SK-N-SH (cell line): ENCODE results near the gene MRPL21. TPM values are rescaled to one million over a fixed set of nuclear protein-coding genes. Genes with fewer than 3 reads are reported as not detected.

ENCODE experiments used
- CTCF ChIA-PET: fragments of 300-600, 350-600 bp; formaldehyde crosslinking; extraction: SDS; loops from one replicate; lab custom pipeline; 2021; lab: Yijun Ruan, JAX
- POLR2A ChIA-PET: fragments of 350-600 bp; sonication (Branson Sonifier 250); formaldehyde crosslinking; extraction: SDS; loops from one replicate; lab custom pipeline; 2020; ENCODE audit warnings: antibody characterized with exemption, inconsistent platforms; lab: Yijun Ruan, JAX
- DNase-seq: peaks from one replicate; pipeline ENCODE4 v3.0.0; 2012
- H2AFZ ChIP-seq: fragments of 200-600 bp; sonication (generic); 2 replicates; pipeline ENCODE4 v1.8.1; 2016; ENCODE audit warnings: antibody characterized with exemption, mild to moderate bottlenecking, low read depth
- H3F3A ChIP-seq: fragments of 200-600 bp; sonication (generic); replicated peaks from 2 replicates; pipeline ENCODE3; 2016; ENCODE audit warnings: antibody characterized with exemption, mild to moderate bottlenecking; ENCODE audit not compliant: insufficient read depth
- H3K27ac ChIP-seq, 2 experiments: fragments of 200-500 bp in 1 of 2; fragments of 200-600 bp in 1 of 2; sonication (Bioruptor generic) in 1 of 2; sonication (generic), shearing (Covaris generic) in 1 of 2; 2 replicates each; pipeline versions ENCODE4 v1.5.1 to v1.6.1; 2014 to 2016; ENCODE audit warnings: low read depth in 2 of 2, inconsistent platforms in 1 of 2, low read length in 1 of 2, mild to moderate bottlenecking in 1 of 2, mixed read lengths in 1 of 2
- H3K27me3 ChIP-seq: fragments of 200-600 bp; sonication (generic), shearing (Covaris generic); 2 replicates; pipeline ENCODE4 v1.6.1; 2016; ENCODE audit warnings: mixed run types; ENCODE audit not compliant: insufficient read depth
- H3K36me3 ChIP-seq, 2 experiments: fragments of 200-500 bp in 1 of 2; fragments of 200-600 bp in 1 of 2; sonication (Bioruptor generic) in 1 of 2; sonication (generic) in 1 of 2; replicated peaks in 1 of 2; 2 replicates each; pipeline versions ENCODE3 to v1.5.1; 2014 to 2016; ENCODE audit warnings: low read length in 1 of 2, mild to moderate bottlenecking in 1 of 2; ENCODE audit not compliant: insufficient read depth in 2 of 2, control insufficient read depth in 1 of 2
- H3K4me1 ChIP-seq, 2 experiments: fragments of 200-500 bp in 1 of 2; fragments of 200-600 bp in 1 of 2; sonication (Bioruptor generic) in 1 of 2; sonication (generic), shearing (Covaris generic) in 1 of 2; 2 replicates each; pipeline versions ENCODE4 v1.5.1 to v1.6.1; 2014 to 2016; ENCODE audit warnings: low read depth in 1 of 2, low read length in 1 of 2, mixed run types in 1 of 2; ENCODE audit not compliant: insufficient read depth in 2 of 2, control insufficient read depth in 1 of 2
- H3K4me2 ChIP-seq: fragments of 200-600 bp; sonication (generic), shearing (Covaris generic); 2 replicates; pipeline ENCODE4 v1.6.1; 2017; ENCODE audit warnings: mixed run types
- H3K4me3 ChIP-seq, 2 experiments: fragments of 200-500 bp in 1 of 2; fragments of 200-600 bp in 1 of 2; sonication (Bioruptor generic) in 1 of 2; sonication (generic), shearing (Covaris generic) in 1 of 2; 2 replicates each; pipeline versions ENCODE4 v1.5.1 to v1.8.1; 2014 to 2016; ENCODE audit warnings: low read depth in 2 of 2, inconsistent platforms in 1 of 2, low read length in 1 of 2, mild to moderate bottlenecking in 1 of 2, mixed read lengths in 1 of 2, moderate library complexity in 1 of 2
- H3K79me2 ChIP-seq: fragments of 200-600 bp; sonication (generic); 2 replicates; pipeline ENCODE4 v1.8.1; 2017; ENCODE audit warnings: mild to moderate bottlenecking; ENCODE audit not compliant: insufficient read depth
- H3K9ac ChIP-seq: fragments of 200-600 bp; sonication (generic); 2 replicates; pipeline ENCODE4 v1.6.1; 2017; ENCODE audit warnings: mixed run types
- H3K9me2 ChIP-seq: fragments of 200-600 bp; sonication (generic); 2 replicates; pipeline ENCODE4 v1.6.1; 2017; ENCODE audit warnings: mixed run types
- H3K9me3 ChIP-seq: fragments of 200-600 bp; sonication (generic); 2 replicates; pipeline ENCODE4 v1.6.1; 2017; ENCODE audit warnings: mixed run types, mild to moderate bottlenecking, moderate library complexity
- H4K20me1 ChIP-seq: fragments of 200-600 bp; sonication (generic); 2 replicates; pipeline ENCODE4 v1.6.1; 2017; ENCODE audit warnings: mild to moderate bottlenecking, mixed run types; ENCODE audit not compliant: insufficient read depth
- CTCF ChIP-seq: fragments of 200-600 bp; sonication (generic); IDR thresholded peaks from 2 replicates; pipeline ENCODE4 v1.6.1; 2017; ENCODE audit warnings: antibody characterized with exemption, mild to moderate bottlenecking, moderate library complexity
- ELF1 ChIP-seq: IDR thresholded peaks from 2 replicates; pipeline ENCODE4 v1.4.0; 2012
- FOXM1 ChIP-seq: IDR thresholded peaks from 2 replicates; pipeline ENCODE4 v1.4.0; 2012; ENCODE audit warnings: low read depth, mild to moderate bottlenecking
- GABPA ChIP-seq: IDR thresholded peaks from 2 replicates; pipeline ENCODE4 v1.4.0; 2012; ENCODE audit warnings: low read depth, mild to moderate bottlenecking
- IRF3 ChIP-seq: fragments of 150-350 bp; IDR thresholded peaks from 2 replicates; pipeline ENCODE4 v1.6.1; 2016; ENCODE audit warnings: mild to moderate bottlenecking, low read depth, low read length
- MEF2A ChIP-seq: IDR thresholded peaks from 2 replicates; pipeline ENCODE4 v1.4.0; 2012; ENCODE audit warnings: low read depth, borderline replicate concordance
- NRF1 ChIP-seq: IDR thresholded peaks from 2 replicates; pipeline ENCODE4 v1.6.1; 2012; ENCODE audit warnings: low read depth, mild to moderate bottlenecking, low read length
- POLR2AphosphoS5 ChIP-seq: IDR thresholded peaks from 2 replicates; pipeline ENCODE4 v1.6.1; 2012; ENCODE audit warnings: low read depth, low read length
- RAD21 ChIP-seq: IDR thresholded peaks from 2 replicates; pipeline ENCODE4 v1.6.1; 2012; ENCODE audit warnings: mild to moderate bottlenecking, low read length
- RCOR1 ChIP-seq: fragments of 150-350 bp; IDR thresholded peaks from 2 replicates; pipeline ENCODE4 v1.6.1; 2017; ENCODE audit warnings: antibody characterized with exemption, low read length
- RXRA ChIP-seq: IDR thresholded peaks from 2 replicates; pipeline ENCODE4 v1.4.0; 2012; ENCODE audit warnings: low read depth, mild to moderate bottlenecking, borderline replicate concordance
- SMC3 ChIP-seq: IDR thresholded peaks from 2 replicates; pipeline ENCODE4 v1.6.1; 2012; ENCODE audit warnings: low read depth, low read length, improper control_type of control experiment
- USF2 ChIP-seq: fragments of 150-350 bp; IDR thresholded peaks from 2 replicates; pipeline ENCODE4 v1.6.1; 2017; ENCODE audit warnings: antibody characterized with exemption, low read length, low read depth, borderline replicate concordance
- YY1 ChIP-seq: IDR thresholded peaks from 2 replicates; pipeline ENCODE4 v1.4.0; 2012; ENCODE audit warnings: low read depth, mild to moderate bottlenecking
- WGBS: methylation state at CpG from one replicate; pipeline ENCODE4 v1.1.6; 2017; ENCODE audit warnings: low lambda C conversion rate; 5-methylcytosine and 5-hydroxymethylcytosine counted together
- polyA plus RNA-seq, 3 experiments: library from polyadenylated mRNA; depleted of rRNA; stranded (reverse); fragments of >200 nt; gene quantifications; 2 replicates each; pipeline ENCODE4 v1.2.3, GENCODE V29; 2012

MRPL21 gene
- polyA plus RNA-seq, 1 of the 3 experiments (the other 2 are of a cell fraction), result 125 TPM

- Histone ChIP-seq H3F3A (no peaks in the 10 kb centered on the region), H3K27ac (no peak overlapping the region), H3K79me2 (no peaks in the 10 kb centered on the region), H3K27me3 (no peaks in the 10 kb centered on the region), H3K36me3 (peaks cover 0 to 56% of the 10 kb centered on the region in 2 experiments), H4K20me1 (no peaks in the 10 kb centered on the region), H3K9ac (no peak overlapping the region), H3K9me3 (no peaks in the 10 kb centered on the region), H3K4me3 (no peak overlapping the region), H3K4me2 (no peak overlapping the region), H2AFZ (no peak overlapping the region), H3K4me1 (no peaks in the 10 kb centered on the region), H3K9me2 (no peaks in the 10 kb centered on the region)
- ChIA-PET POLR2A (no interaction called here), CTCF (no interaction called here)
- DNase-seq, result no peak
- WGBS, result 94% methylated on average over 10 of the region's 10 CpGs
- TF ChIP-seq MEF2A, result no peak
- TF ChIP-seq SMC3, result no peak
Observed at GRCh38 chr11:68936358-68936636, 32.7 kb upstream of the MRPL21 start.

GRCh38 chr11:68935516-68936357 is 32.1 kb upstream of the MRPL21 start:
- Histone ChIP-seq H3K9me2 (no peaks in the 10 kb centered on the region), H3K27me3 (no peaks in the 10 kb centered on the region), H3K27ac (no peak overlapping the region), H3K36me3 (peaks cover 0 to 58% of the 10 kb centered on the region in 2 experiments)
- 94% methylated on average over 23 of the region's 29 CpGs for WGBS
- DNase-seq, result no peak
- no peak for TF ChIP-seq CTCF
- no peak for TF ChIP-seq YY1
- no peak for TF ChIP-seq POLR2AphosphoS5
- TF ChIP-seq GABPA, result no peak
- no peak for TF ChIP-seq ELF1
- TF ChIP-seq RAD21, result no peak
- TF ChIP-seq RCOR1, result no peak
- no peak for TF ChIP-seq IRF3
- no peak for TF ChIP-seq MEF2A
- no peak for TF ChIP-seq USF2
- no peak for TF ChIP-seq NRF1
- TF ChIP-seq RXRA, result no peak
- no peak for TF ChIP-seq FOXM1
- TF ChIP-seq, all 33 proteins: peak for 0
- Histone ChIP-seq H3F3A (no peaks in the 10 kb centered on the region), H3K4me2 (no peak overlapping the region), H3K9ac (no peak overlapping the region), H2AFZ (no peak overlapping the region), H3K4me1 (no peaks in the 10 kb centered on the region), H3K9me3 (no peaks in the 10 kb centered on the region), H4K20me1 (no peaks in the 10 kb centered on the region), H3K4me3 (no peak overlapping the region), H3K79me2 (no peaks in the 10 kb centered on the region)
- ChIA-PET POLR2A (no interaction called here), CTCF (no interaction called here)
